ENCODE measurements around the gene ABCB11. TPM values are rescaled to one million over a fixed set of nuclear protein-coding genes. Genes with fewer than 3 reads are reported as not detected.

The ABCB11 gene
- total RNA-seq, 1 experiment from 2014 or later, result not detected

- no peak for DNase-seq (ENCODE audit: low read depth)
Measured at GRCh38 chr2:169009865-169010579, 21.1 kb downstream of the ABCB11 start.

- peak; percentile 32 for DNase-seq (ENCODE audit: low read depth)
Measured at GRCh38 chr2:169007941-169008340, 23.2 kb downstream of the ABCB11 start.

DNA sequence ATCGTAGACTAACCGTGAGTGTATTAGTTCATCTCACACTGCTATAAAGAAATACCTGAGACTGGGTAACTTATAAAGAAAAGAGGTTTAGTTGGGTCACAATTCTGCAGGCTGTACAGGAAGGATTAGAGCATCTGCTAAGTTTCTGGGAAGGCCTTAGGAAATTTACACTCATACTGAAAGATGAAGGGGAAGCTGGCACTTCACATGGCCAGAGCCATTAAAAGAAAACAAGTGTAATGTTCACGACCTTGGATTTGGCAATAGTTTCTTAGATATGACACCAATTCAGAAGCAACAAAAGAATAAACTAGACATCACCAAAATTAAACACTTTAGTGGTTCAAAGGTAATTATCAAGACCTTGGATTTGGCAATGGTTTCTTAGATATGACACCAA is 23.8 kb downstream of the ABCB11 start:
- DNase-seq (ENCODE audit: low read depth), result no peak

- no peak for DNase-seq (ENCODE audit: low read depth)
Measured at GRCh38 chr2:169006665-169007064, 24.5 kb downstream of the ABCB11 start.

DNA sequence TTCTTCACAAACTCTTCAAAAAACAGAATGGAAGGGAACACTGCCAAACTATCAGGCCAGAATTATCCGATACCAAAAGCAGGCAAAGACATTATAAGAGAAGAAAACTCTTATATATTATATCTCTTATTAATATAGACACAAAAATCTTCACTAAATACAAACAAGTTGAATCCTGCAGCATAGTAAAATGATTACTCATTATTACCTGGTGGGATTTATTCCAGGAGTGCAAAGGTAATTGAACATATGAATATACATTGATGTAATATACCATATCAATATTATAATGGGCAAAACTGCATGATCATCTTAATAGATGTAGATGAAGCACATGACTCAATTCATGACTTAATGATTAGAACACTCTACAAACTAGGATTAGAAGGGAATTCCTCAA is 25.1 kb downstream of the ABCB11 start:
- no peak for DNase-seq (ENCODE audit: low read depth)

GRCh38 chr2:169005080-169005598 is 26.0 kb downstream of the ABCB11 start:
- no peak for DNase-seq (ENCODE audit: low read depth)

DNA sequence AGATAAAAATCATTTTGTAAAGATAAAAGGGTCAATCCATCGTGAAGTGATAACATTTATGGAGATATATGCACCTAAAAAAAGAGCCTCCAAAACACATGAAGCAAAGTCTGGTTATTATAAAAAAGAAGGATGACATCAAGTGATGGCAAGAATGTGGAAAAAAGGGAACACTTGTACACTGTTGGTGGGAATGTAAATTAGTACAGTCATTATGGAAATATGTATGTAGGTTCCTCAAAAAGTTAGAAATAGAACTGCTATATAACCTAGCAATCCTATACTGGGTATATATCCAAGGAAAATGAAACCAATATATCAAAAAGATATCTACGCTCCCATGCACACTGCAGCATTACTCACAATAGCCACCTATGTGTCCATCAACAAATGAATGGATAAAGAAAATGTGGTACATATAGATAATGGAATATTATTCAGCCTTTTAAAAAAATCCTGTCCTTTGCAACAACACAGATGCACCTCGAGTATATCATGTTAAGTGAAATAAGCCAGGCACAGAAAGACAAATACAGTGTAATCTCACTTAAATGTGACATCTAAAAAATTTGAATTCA is 28.9 kb downstream of the ABCB11 start:
- no peak for DNase-seq (ENCODE audit: low read depth)

- no peak for DNase-seq (ENCODE audit: low read depth)
Measured at GRCh38 chr2:169001116-169001815, 29.9 kb downstream of the ABCB11 start.

DNA sequence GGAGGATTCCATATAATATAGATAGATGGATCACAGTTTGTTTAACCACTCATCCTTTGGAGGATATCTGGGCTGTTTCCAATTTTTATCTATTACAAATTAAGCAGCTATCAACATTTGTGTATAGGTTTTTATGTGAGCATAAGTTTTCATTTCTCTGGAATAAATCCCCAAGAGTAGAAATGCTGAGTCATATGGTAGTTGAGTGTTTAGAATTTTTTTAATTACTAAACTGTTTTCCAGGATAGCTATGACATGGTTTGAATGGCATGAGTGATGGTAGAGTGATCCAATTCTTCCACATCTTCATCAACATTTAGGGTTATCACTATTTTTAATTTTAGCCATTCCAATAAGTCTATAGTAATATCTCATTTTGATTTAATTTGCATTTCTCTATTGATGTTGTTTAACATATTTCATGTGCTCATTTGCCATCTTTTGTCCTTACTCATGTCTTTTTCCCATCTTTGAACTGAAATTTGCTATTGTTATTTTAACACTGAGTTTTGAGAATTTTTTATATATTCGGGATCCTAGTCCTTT is 31.4 kb downstream of the ABCB11 start:
- no peak for DNase-seq (ENCODE audit: low read depth)

DNA sequence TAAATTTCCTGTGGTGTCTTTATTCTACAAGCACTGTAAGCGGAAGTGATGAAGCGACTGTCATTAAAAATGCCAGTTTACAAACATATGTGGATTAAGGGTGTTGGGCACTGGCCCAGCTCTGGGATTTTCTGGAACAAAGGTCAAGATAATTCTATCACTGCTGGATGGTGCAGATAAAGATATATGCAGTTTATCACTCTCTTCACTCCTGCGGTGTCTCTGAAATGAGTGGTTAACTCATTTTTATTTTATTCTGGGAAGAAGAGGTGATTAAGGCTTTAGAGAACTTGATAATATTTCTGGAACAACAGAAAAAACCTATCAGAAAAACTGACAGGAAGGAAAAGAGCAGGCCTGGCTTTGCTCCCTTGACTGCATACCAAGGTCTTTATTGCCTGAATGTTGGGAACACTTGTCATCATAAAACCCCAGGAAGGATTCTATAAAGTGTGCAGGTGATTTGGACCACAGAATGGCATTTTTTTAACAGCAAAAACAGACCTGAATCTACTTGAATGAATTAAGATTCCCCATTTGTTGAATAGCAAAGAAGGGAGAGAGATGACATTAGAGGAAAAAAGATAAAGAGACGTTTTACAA is 32.4 kb downstream of the ABCB11 start:
- DNase-seq (ENCODE audit: low read depth), result no peak

- no peak for DNase-seq (ENCODE audit: low read depth)
Measured at GRCh38 chr2:168997794-168998193, 33.3 kb downstream of the ABCB11 start.

DNA sequence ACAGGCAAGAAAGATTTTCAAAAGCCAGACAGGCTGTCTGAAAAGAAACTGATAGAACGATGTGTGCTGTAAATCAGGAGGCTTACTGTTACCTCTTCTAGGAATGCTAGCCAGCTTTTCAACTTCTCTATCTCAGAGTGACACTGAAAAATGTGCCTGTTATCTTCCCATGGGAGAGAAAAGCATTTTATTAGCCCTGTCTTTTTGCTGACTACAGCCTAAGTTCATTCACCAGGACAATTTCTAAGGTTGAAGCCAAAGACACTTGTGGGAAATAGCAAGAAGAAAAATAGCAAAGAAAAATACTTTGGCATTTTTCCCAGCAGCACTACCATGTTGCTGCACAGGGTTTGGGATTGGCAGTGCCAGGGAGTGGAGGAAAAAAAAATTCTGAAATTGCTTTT is 34.0 kb downstream of the ABCB11 start:
- no peak for DNase-seq (ENCODE audit: low read depth)

DNA sequence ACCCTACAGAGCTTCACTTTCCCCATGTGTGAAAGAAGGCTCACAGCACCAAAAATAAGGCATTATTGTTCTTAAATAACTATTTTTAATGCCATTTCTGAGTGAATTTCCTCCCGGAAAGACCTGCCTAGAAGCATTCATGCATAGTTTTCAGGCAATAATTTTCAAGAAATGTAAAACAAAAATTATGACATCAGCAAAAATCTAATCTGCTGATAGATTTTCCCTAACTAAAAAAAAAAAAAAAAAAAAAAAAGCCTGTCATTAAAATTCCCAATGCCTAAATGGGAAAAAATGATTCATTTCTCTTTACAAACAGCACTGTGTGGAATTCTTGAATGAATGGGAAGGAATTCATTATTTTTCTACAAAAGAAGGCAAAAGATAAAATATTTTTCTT is 35.4 kb downstream of the ABCB11 start:
- no peak for DNase-seq (ENCODE audit: low read depth)

DNA sequence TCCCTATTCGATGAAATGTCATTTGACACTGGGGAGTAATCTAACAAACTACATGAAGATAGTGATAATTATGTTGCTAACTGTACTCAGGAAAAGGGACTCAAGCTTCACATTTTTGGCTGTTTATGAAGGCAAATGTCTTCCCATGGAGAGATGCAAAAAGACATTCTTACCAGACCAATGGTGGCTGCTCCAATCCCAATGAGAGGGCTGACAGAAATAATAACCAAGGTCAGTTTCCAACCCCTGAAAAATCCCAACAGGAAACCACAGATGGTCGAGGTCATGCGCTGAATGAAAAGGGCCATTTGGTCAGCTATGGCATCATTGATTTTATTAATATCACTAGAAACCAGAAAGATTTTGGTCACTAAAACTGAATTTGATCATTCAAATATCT is 37.6 kb downstream of the ABCB11 start:
- no peak for DNase-seq (ENCODE audit: low read depth)

DNA sequence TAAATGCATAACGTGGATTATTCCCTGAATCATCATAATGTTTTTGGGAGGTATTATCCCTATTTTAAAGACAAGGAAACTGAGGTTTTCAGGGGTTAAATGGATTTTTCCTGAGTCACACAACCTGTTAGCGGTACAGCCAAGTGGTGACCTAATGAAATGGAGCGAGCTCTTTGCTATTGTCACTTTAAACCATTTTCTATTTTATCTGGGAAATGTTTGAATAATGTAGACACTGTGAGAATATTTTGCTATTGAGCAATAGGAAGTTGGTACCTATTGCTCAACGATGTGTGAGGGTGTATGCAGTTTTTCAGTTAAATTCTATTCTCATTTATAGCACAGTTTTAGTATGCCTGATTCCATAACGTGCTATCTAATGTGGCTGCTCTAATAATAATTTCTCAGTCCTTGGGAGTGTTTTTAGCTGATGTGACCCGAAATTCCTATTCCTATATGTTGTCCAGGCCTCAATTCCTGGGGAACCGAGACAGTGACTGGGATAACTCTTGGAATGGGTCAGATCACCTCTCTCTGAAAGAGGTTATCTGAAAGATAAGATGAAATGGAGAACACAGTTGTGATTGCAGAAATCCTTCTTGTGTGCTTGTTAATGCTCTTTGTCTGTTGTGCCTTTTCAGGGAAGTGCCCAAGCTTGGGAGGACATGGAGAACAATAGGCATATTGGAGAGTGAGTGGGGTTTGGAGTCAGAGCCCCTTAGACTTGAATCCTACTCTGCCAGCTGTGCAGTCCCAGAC is 38.4 kb downstream of the ABCB11 start:
- peak; percentile 45 for DNase-seq (ENCODE audit: low read depth)

- DNase-seq (ENCODE audit: low read depth), result no peak
Measured at GRCh38 chr2:168992026-168992425, 39.1 kb downstream of the ABCB11 start.

DNA sequence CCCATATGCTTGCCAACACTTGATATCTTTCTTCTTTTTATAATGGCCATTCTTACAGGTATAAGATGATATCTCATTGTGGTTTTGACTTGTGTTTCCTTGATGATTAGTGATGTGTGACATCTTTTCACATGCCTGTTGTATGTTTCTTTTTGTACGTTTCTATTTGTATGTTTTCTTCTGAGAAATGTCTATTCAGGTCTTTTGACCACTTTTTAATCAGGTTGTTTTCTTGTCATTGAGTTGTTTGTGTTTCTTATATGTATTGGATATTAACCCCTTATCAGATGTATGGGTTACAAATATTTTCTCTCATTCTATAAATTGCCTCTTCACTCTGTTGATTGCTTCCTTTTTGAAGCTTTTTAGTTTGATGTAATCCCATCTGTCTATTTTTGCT is 42.4 kb downstream of the ABCB11 start:
- DNase-seq (ENCODE audit: low read depth), result no peak

DNA sequence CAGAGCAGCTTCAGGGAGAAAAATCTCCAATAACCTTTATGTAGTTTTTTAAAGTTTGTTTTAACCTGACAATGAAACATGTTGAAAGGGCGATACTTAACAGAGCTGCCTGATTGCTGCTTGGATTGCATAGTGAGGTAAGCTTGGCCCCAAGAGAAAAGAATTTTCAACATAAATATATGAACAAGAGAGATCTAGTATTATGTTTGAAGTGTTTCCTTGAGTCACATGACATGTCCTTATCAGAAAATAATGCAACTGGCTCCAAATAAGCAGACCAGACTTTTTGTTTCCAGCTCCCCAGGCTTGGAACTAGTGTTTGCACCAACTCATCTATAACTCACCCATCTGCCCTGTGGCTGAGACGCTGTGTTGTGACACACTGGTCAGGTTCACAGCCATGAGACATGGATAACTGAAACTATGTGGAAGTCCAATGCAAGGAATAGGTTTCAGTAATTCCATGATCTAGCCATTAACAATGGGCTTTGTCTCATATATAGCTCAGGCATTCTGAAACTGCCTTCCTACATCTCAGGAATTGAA is 44.7 kb downstream of the ABCB11 start:
- no peak for DNase-seq (ENCODE audit: low read depth)

DNA sequence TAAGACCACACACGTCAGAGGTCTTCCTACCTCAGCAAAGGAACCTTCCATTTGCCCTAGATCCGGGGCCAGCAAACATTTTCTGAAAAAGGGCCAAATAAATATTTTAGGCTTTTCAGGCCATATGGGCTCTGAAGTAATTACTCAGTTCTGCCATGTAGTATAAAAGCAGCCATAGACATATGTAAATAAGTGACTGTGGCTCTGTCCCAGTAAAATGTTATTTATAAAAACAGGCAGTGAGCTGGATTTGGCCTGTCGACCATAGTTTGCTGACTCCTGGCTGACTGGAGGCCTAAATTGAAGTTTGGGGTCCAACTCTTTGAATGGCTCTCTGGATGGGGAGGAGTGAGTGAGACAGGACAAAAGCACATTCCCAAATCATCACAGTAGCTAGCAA is 49.5 kb downstream of the ABCB11 start:
- DNase-seq (ENCODE audit: low read depth), result no peak

DNA sequence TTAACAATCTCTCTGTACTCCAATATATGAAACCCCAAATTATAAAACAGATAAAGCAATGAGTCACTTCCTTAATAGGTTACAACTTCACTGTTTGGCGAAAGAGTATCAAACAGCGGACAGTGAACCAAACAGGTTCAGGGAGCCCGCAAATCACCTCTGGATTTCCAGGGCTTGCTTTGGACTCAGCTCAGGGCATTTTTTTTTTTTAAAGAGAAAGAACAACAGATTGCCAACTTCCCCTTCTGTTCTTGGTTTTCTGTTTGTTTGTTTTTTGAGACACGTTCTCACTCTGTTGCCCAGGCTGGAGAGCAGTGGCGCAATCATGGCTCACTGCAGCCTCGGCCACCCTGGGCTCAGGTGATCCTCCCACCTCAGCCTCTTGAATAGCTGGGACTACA is 52.7 kb downstream of the ABCB11 start:
- no peak for DNase-seq (ENCODE audit: low read depth)

- no peak for DNase-seq (ENCODE audit: low read depth)
Measured at GRCh38 chr2:168977608-168978007, 53.5 kb downstream of the ABCB11 start.

Data from HT1080 (cell line).